ENCODE data around the gene CUL4A. TPM values are rescaled to one million over a fixed set of nuclear protein-coding genes. Genes with fewer than 3 reads are reported as not detected.

The CUL4A gene
- total and polyA plus RNA-seq, 9 of the 15 experiments (the other 6 are each of a cell fraction or from before 2014, with no cell fraction given) = 21.1 to 92.0 (median 63.2) TPM

- TF ChIP-seq GMEB1 (CRISPR knock-in tag; IDR thresholded peaks at IDR 0.05) (no peak), ZNF609 (CRISPR knock-in tag; IDR thresholded peaks at IDR 0.05; ENCODE audit: borderline replicate concordance) (no peak)
Observed at GRCh38 chr13:113183450-113184129, 25.8 kb upstream of the CUL4A start (continued).

Data from K562 (cell line).